Measurements from ENCODE around the gene TAS2R3. TPM values are rescaled to one million over a fixed set of nuclear protein-coding genes. Genes with fewer than 3 reads are reported as not detected.

Gene TAS2R3
- total and polyA plus RNA-seq, 2 of the 13 experiments (the other 11 are each of a cell fraction or from before 2014, with no cell fraction given) = 0.74 to 1.1 TPM

GRCh38 chr7:141714571-141714970, 49.3 kb upstream of the TAS2R3 start (continued):
- TF ChIP-seq ZGPAT (CRISPR knock-in tag; IDR thresholded peaks at IDR 0.05) = no peak

GRCh38 chr7:141715018-141715417, 48.9 kb upstream of the TAS2R3 start:
- no peak for ATAC-seq
- no peak for FAIRE-seq
- Histone ChIP-seq H3K4me1 (ENCODE audit: insufficient read depth, low read length) (peaks cover 14% of the 10 kb centered on the region), H3K4me2 (ENCODE audit: low read depth, low read length) (no peak overlapping the region), H3K79me2 (ENCODE audit: insufficient read depth, low read length) (no peaks in the 10 kb centered on the region), H3K4me3 (replicated peaks in 1 of 3; ENCODE audit: insufficient read depth in 1 of 3, low read depth in 2 of 3, low read length in 3 of 3) (no peak overlapping the region), H4K20me1 (ENCODE audit: insufficient read depth, low read length) (no peaks in the 10 kb centered on the region), H3K27ac (ENCODE audit: extremely low read length, insufficient read depth, low read length) (no peak overlapping the region), H3K27me3 (ENCODE audit: control insufficient read depth in 1 of 2, insufficient read depth in 2 of 2, low read length in 2 of 2) (no peaks in the 10 kb centered on the region; a peak in 1 of 5 replicates), H3K36me3 (replicated peaks in 1 of 2; ENCODE audit: control insufficient read depth in 1 of 2, insufficient read depth in 2 of 2, low read length in 2 of 2) (no peaks in the 10 kb centered on the region), H2AFZ (ENCODE audit: low read length) (no peak overlapping the region), H3K9ac (ENCODE audit: insufficient read depth, low read depth, low read length) (no peak overlapping the region), H3K9me3 (ENCODE audit: low read length) (no peaks in the 10 kb centered on the region)
- CTCF ChIA-PET (ENCODE audit: low intra/inter-chr PET ratio, low total read pairs) = no interaction called here
- under 1% methylated on average over 4 of the region's 4 CpGs for WGBS (ENCODE audit: low lambda C conversion rate)
- TF ChIP-seq PHF20 (CRISPR knock-in tag; IDR thresholded peaks at IDR 0.05) (no peak), ATF5 (CRISPR knock-in tag; IDR thresholded peaks at IDR 0.05; ENCODE audit: low read depth) (no peak), NR1H2 (CRISPR knock-in tag; IDR thresholded peaks at IDR 0.05; ENCODE audit: borderline replicate concordance, low read depth) (no peak), TRIM22 (IDR thresholded peaks at IDR 0.05) (no peak), MYNN (CRISPR knock-in tag; IDR thresholded peaks at IDR 0.05; ENCODE audit: low read depth) (no peak), ZBTB49 (CRISPR knock-in tag; IDR thresholded peaks at IDR 0.05; ENCODE audit: borderline replicate concordance) (no peak)
- intact Hi-C loops (cut with micrococcal nuclease; ENCODE audit: unreplicated experiment) = no loop called here
- no TSS peak for BruUV-seq (replicated peaks)
- POLR2A ChIA-PET = interaction anchor here (0.9 kb wide), 1 partner anchor 19 kb away, joined by 3 read pairs; no protein-coding TSS in a partner anchor
- in situ Hi-C loops (cut with HindIII; ENCODE audit: extremely low pct_ligation_motif_present, low pct_unique_long_range_greater_than_20kb) = no loop called here
- DNase-seq (ENCODE audit: low spot score) = no peak
